Smooth muscle cell (in vitro differentiated cells): ENCODE results near the gene NRCAM. TPM values are rescaled to one million over a fixed set of nuclear protein-coding genes. Genes with fewer than 3 reads are reported as not detected.

Source experiments
- DNase-seq: peaks from one replicate; lab custom pipeline; 2025; ENCODE audit not compliant: unreplicated experiment; lab: John Stamatoyannopoulos, UW
- H2AFZ ChIP-seq: fragments of 200-600 bp; sonication (generic); 2 replicates; pipeline ENCODE4 v1.6.0; 2016; ENCODE audit warnings: antibody characterized with exemption, low read depth, mild to moderate bottlenecking
- H3F3A ChIP-seq: fragments of 200-600 bp; sonication (generic); 2 replicates; pipeline ENCODE4 v1.6.0; 2017; ENCODE audit warnings: antibody characterized with exemption, low read depth
- H3K27ac ChIP-seq: fragments of 200-600 bp; sonication (generic); 2 replicates; pipeline ENCODE4 v1.5.1; 2016; ENCODE audit warnings: low read depth, mild to moderate bottlenecking
- H3K27me3 ChIP-seq: fragments of 200-600 bp; sonication (generic); 2 replicates; pipeline ENCODE4 v1.6.1; 2016; ENCODE audit warnings: low read depth, mild to moderate bottlenecking
- H3K36me3 ChIP-seq: fragments of 200-600 bp; sonication (generic); 2 replicates; pipeline ENCODE4 v1.5.1; 2016; ENCODE audit warnings: low read depth
- H3K4me1 ChIP-seq: fragments of 200-600 bp; sonication (generic); 2 replicates; pipeline ENCODE4 v1.5.1; 2016; ENCODE audit warnings: low read depth
- H3K4me2 ChIP-seq: fragments of 200-600 bp; sonication (generic); 2 replicates; pipeline ENCODE4 v1.6.0; 2016; ENCODE audit warnings: mild to moderate bottlenecking
- H3K4me3 ChIP-seq: fragments of 200-600 bp; sonication (generic); 2 replicates; pipeline ENCODE4 v1.5.1; 2016; ENCODE audit warnings: mild to moderate bottlenecking
- H3K79me2 ChIP-seq: fragments of 200-600 bp; sonication (generic); 2 replicates; pipeline ENCODE4 v1.6.0; 2016; ENCODE audit warnings: low read depth, mild to moderate bottlenecking
- H3K9ac ChIP-seq: fragments of 200-600 bp; sonication (generic); 2 replicates; pipeline ENCODE4 v1.6.0; 2016; ENCODE audit warnings: low read depth
- H3K9me3 ChIP-seq: fragments of 200-600 bp; sonication (generic); replicated peaks from 2 replicates; pipeline ENCODE4 v1.5.1; 2016; ENCODE audit warnings: low read depth
- H4K20me1 ChIP-seq: fragments of 200-600 bp; sonication (generic); 2 replicates; pipeline ENCODE4 v1.6.0; 2016; ENCODE audit warnings: low read depth
- CTCF ChIP-seq: fragments of 200-600 bp; sonication (generic); IDR thresholded peaks from 2 replicates; pipeline ENCODE4 v1.5.1; 2017; ENCODE audit warnings: borderline replicate concordance, mild to moderate bottlenecking, antibody characterized with exemption; ENCODE audit not compliant: insufficient read depth, poor library complexity, severe bottlenecking
- WGBS: methylation state at CpG from one replicate; pipeline ENCODE4 v1.1.7; 2016; ENCODE audit warnings: low lambda C conversion rate; 5-methylcytosine and 5-hydroxymethylcytosine counted together
- polyA plus RNA-seq: library from polyadenylated mRNA; unstranded; fragments of >200 nt; fragmentation: Nextera tagmentation; extraction: Ambion mirVana; gene quantifications from 2 replicates; pipeline ENCODE4 v1.2.1, GENCODE V29; 2016
- total RNA-seq: library from RNA; depleted of rRNA; stranded (reverse); fragments of >200 nt; gene quantifications from 2 replicates; pipeline ENCODE4 v1.2.3, GENCODE V29; 2014

NRCAM gene
- total and polyA plus RNA-seq, 2 experiments from 2014 or later, result 0.49 TPM; not detected in 1

GRCh38 chr7:108157606-108158335, 298.5 kb downstream of the NRCAM start:
- Histone ChIP-seq H3K4me3 (no peak overlapping the region), H3K79me2 (no peaks in the 10 kb centered on the region), H4K20me1 (no peaks in the 10 kb centered on the region), H3K4me2 (no peak overlapping the region), H2AFZ (no peak overlapping the region), H3K36me3 (no peaks in the 10 kb centered on the region), H3K4me1 (no peaks in the 10 kb centered on the region), H3F3A (no peaks in the 10 kb centered on the region), H3K9ac (no peak overlapping the region), H3K27ac (no peak overlapping the region), H3K27me3 (no peaks in the 10 kb centered on the region), H3K9me3 (no peaks in the 10 kb centered on the region)
- 84% methylated on average over 4 of the region's 4 CpGs for WGBS
- DNase-seq, result no peak
- TF ChIP-seq CTCF, result no peak

GRCh38 chr7:108156897-108157605, 299.2 kb downstream of the NRCAM start:
- no peak for DNase-seq
- H3K27ac ChIP-seq, result no peak overlapping the region
- H2AFZ ChIP-seq, result no peak overlapping the region

GRCh38 chr7:108152198-108152597, 304.0 kb downstream of the NRCAM start:
- no peak overlapping the region for H3K4me2 ChIP-seq
- no peak overlapping the region for H3K9ac ChIP-seq
- WGBS, result 40% methylated on average over 3 of the region's 3 CpGs
- H3K9me3 ChIP-seq, result no peaks in the 10 kb centered on the region
- no peak overlapping the region for H2AFZ ChIP-seq
- no peaks in the 10 kb centered on the region for H4K20me1 ChIP-seq
- no peaks in the 10 kb centered on the region for H3F3A ChIP-seq
- H3K4me3 ChIP-seq, result no peak overlapping the region
- no peaks in the 10 kb centered on the region for H3K27me3 ChIP-seq
- no peaks in the 10 kb centered on the region for H3K36me3 ChIP-seq
- no peak for DNase-seq
- TF ChIP-seq CTCF, result no peak
- no peaks in the 10 kb centered on the region for H3K79me2 ChIP-seq
- no peak overlapping the region for H3K27ac ChIP-seq
- H3K4me1 ChIP-seq, result no peaks in the 10 kb centered on the region

More at GRCh38 chr7:108156897-108157605, 299.2 kb downstream of the NRCAM start:
- no peak overlapping the region for H3K4me2 ChIP-seq
- no peaks in the 10 kb centered on the region for H4K20me1 ChIP-seq
- no peak for TF ChIP-seq CTCF
- no peak overlapping the region for H3K4me3 ChIP-seq
- no peaks in the 10 kb centered on the region for H3K9me3 ChIP-seq
- 96% methylated on average over 3 of the region's 3 CpGs for WGBS
- no peak overlapping the region for H3K9ac ChIP-seq
- no peaks in the 10 kb centered on the region for H3K36me3 ChIP-seq
- H3K4me1 ChIP-seq, result no peaks in the 10 kb centered on the region
- H3F3A ChIP-seq, result no peaks in the 10 kb centered on the region
- no peaks in the 10 kb centered on the region for H3K27me3 ChIP-seq
- H3K79me2 ChIP-seq, result no peaks in the 10 kb centered on the region
